Stimulated activated CD8-positive, alpha-beta memory T cell treated with anti-CD3 and anti-CD28 coated beads, Interleukin-4, amount 100 ng/mL, for 48 hours (primary cell): ENCODE measurements around the gene DYRK3.

Experiments
- DNase-seq: peaks from one replicate; pipeline ENCODE4 v3.0.0-alpha.2; 2020

Gene DYRK3

GRCh38 chr1:206662396-206663092, 27.2 kb downstream of the DYRK3 start:
- DNase-seq, result no peak

DNA sequence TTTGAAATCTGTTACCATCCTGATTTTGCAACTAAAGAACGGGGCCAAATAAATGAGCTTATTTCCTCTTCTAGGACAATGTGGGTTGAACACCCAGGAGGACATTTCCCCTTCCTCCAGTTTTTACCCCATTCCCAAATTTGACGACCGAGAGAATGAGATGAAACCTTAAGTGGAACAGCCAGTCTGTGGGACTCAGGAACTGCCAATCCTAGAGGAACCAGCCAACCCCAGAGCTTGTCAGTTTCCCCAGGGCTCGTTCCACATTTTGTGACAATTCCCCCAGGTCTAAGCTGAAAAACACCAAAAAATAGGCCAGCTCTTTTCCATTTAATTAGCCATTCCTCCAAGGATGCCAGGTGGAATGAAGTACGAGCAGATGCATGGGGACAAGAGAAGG, 28.0 kb downstream of the DYRK3 start:
- DNase-seq, result no peak

GRCh38 chr1:206663832-206664652, 28.7 kb downstream of the DYRK3 start:
- DNase-seq, result peak; percentile 85

DNA sequence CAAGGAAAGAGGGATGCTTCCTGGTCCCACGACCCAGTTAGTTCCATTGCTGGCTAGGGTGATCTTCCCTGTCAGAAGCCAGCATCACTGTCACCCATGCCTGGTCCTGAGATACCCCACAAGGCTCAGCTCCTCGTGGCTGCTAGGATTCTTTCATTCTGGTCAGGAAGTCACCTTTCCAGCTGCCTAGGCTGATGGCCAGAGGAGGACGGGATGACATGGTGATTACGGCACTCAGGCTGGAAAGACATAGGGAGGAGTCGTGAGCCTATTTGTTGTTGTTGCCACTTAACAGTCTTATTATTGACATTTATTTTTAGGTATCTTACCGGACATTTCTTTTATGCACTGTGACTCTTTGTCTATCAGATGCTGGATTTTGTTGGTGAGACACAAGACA, 29.4 kb downstream of the DYRK3 start:
- DNase-seq, result no peak

DNA sequence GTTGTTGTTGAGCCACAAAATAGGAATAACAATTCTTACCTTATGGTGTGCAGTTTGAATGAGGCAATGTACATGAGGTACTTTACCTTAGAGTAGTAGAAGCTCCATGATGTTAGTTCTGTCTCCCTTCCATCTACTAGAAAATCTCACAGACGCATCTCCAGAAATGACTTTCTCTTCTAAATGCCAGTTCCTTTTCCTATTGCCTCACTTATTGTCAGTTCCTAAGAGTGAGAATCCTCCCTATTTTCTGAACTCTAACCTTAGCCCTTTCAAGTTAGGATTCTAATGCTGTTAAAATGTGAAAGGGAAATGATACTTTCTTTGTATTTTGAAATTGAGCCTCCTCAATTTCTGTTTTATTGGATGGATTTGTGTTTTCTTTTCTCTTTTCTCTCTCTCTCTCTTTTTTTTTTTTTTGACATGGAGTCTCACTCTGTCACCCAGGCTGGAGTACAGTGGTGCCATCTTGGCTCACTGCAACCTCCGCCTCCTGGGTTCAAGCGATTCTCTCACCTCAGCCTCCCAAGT, 30.8 kb downstream of the DYRK3 start:
- no peak for DNase-seq

GRCh38 chr1:206666954-206667665, 31.8 kb downstream of the DYRK3 start:
- DNase-seq, result no peak

GRCh38 chr1:206668351-206668750, 33.0 kb downstream of the DYRK3 start:
- no peak for DNase-seq

GRCh38 chr1:206668874-206669410, 33.6 kb downstream of the DYRK3 start:
- DNase-seq, result no peak

- DNase-seq, result no peak
These were observed 36.8 kb downstream of the DYRK3 start for GRCh38 chr1:206672011-206672688.

GRCh38 chr1:206672844-206673758, 37.8 kb downstream of the DYRK3 start:
- DNase-seq, result no peak

- DNase-seq, result no peak
These were observed 38.9 kb downstream of the DYRK3 start for GRCh38 chr1:206674236-206674635.

DNA sequence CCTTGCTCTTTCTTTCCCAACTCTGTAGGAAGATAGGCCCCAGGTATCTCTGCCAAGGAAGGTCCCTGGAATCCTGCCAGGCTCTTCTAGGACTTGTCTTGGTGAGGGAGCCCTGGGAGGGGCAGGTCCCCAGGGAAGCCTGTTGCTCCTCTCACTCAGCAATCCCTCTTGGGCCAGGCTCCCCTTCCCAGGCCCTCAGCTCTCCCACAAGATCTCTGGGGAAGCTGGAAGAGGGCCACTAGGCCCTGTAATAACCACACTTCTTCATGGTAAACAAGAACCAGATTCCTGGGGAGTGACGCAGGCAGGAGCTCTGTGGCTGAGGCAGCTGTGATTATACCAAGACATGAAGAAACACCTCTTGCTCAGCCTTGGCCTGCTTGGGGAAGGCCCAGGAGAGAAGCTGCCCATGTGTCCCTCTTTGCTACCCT, 39.4 kb downstream of the DYRK3 start:
- no peak for DNase-seq

DNA sequence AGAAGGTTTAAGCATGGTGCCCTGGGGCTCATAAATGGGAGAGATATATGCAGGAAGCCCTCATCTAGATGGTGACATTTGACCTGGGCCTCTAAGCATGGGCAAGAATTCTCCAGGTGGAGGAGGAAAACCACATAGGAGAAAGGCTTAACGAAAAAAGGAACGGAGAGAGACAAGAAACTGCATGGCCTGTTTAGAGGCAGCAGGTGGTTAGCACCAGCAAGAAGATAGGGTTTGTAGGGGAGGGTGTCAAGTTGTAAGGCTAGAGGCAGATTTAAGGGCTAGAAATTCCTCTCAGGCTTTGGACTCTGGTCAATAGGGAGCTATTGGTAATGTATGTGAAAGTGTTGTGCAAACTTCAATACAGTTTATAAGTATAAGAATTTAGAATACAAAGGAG, 41.2 kb downstream of the DYRK3 start:
- no peak for DNase-seq

DNA sequence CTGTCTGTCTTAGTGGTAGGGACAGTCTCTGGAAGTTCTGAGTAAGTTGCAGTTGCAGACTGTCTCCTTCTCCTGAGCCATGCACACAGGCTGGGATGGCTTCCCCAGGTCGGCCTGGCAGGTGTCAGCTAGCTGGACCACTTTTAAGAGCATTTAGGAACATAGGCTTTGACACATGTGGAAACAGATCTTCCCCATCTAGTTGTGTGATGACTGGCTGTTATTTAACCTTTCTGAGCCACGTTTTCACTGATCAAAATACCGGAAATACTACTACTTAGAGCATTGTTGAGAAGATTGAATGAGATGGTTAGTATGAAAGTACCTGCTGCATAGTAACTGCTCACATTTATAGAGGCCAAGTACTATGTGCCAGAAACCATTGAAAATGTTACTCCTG, 43.2 kb downstream of the DYRK3 start:
- DNase-seq, result no peak

DNA sequence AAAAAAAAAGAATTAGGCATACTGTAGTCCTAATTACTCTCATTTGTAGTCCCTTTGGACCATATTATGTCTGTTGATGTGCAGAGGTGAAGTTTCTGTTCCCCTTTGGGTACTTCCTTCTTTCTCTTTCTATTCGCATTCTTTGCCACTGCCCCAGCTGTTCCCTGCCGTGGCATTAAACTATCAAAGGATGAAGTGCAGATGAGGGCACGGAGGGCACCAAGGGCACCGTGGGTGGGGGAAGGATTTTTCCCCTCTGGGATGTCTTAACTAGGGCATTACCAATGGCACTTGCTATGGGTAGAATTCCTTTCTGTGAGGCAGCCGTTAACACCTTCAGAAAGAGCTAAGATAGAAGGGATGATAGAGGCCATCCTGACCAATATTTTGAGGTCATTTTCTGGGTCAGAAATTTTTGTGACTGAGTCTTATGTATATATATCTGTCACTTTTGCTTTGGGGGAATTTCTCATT, 44.4 kb downstream of the DYRK3 start:
- no peak for DNase-seq

DNA sequence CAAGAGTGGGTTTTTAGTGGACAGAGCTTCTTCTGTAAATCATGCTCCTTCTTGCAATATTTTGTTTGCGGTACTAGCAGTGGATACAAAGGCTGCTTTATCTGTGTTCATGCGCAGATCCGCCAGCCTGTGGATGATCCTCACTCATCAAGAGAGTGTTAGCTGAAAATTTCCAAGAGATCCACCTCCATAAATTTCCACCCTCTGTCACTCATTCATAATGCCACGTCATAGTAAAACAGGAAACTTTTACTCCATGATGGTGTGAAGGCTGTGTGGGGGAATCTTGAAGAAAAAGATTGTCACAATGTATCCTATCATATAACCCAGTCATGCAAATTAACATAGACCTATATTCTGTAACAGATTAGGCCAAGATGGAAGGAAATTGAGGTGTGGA, 44.9 kb downstream of the DYRK3 start:
- DNase-seq, result no peak

GRCh38 chr1:206681359-206681758, 46.0 kb downstream of the DYRK3 start:
- DNase-seq, result no peak

- no peak for DNase-seq
These were observed 46.8 kb downstream of the DYRK3 start for GRCh38 chr1:206682111-206682510.

GRCh38 chr1:206683313-206683712, 48.0 kb downstream of the DYRK3 start:
- DNase-seq, result no peak

- no peak for DNase-seq
These were observed 48.7 kb downstream of the DYRK3 start for GRCh38 chr1:206684003-206684402.
